Neural cell (in vitro differentiated cells): ENCODE results near the gene MDN1. TPM values are rescaled to one million over a fixed set of nuclear protein-coding genes. Genes with fewer than 3 reads are reported as not detected.
"Not testable (repeated sequence)": the region's sequence is repeated elsewhere in the genome, so short reads cannot be mapped to it uniquely, and the experiment has no call there.

Source experiments
- H2AFZ ChIP-seq: fragments of 200-600, 300-800 bp; sonication (generic), shearing (Covaris generic); 2 replicates; pipeline ENCODE4 v1.6.0; 2014; ENCODE audit warnings: low read depth, mild to moderate bottlenecking, antibody characterized with exemption, low read length, moderate library complexity
- H3F3A ChIP-seq: fragments of 200-600 bp; shearing (Covaris generic); 2 replicates; pipeline ENCODE4 v1.6.1; 2016; ENCODE audit warnings: mild to moderate bottlenecking, moderate library complexity, mixed read lengths, antibody characterized with exemption, low read length; ENCODE audit not compliant: insufficient read depth, poor library complexity, severe bottlenecking
- H3K27ac ChIP-seq: fragments of 200-600, 300-800 bp; sonication (generic), shearing (Covaris generic); 2 replicates; pipeline ENCODE4 v1.5.1; 2014; ENCODE audit warnings: mild to moderate bottlenecking, low read length, moderate library complexity
- H3K27me3 ChIP-seq: fragments of 300-800, 200-600 bp; sonication (generic), shearing (Covaris generic); 2 replicates; pipeline ENCODE4 v1.6.0; 2014; ENCODE audit warnings: mild to moderate bottlenecking, low read depth, low read length, moderate library complexity; ENCODE audit not compliant: insufficient read depth
- H3K36me3 ChIP-seq: fragments of 300-800, 200-600 bp; sonication (generic), shearing (Covaris generic); 2 replicates; pipeline ENCODE4 v1.5.1; 2014; ENCODE audit warnings: mild to moderate bottlenecking, antibody characterized with exemption, low read length, moderate library complexity; ENCODE audit not compliant: insufficient read depth
- H3K4me2 ChIP-seq: fragments of 300-800, 200-600 bp; sonication (generic), shearing (Covaris generic); 2 replicates; pipeline ENCODE4 v1.6.0; 2014; ENCODE audit warnings: mild to moderate bottlenecking, low read length
- H3K4me3 ChIP-seq: fragments of 300-800, 200-600 bp; sonication (generic), shearing (Covaris generic); 2 replicates; pipeline ENCODE4 v1.5.1; 2014; ENCODE audit warnings: mild to moderate bottlenecking, low read length, moderate library complexity
- H3K79me2 ChIP-seq: fragments of 200-600 bp; shearing (Covaris generic); replicated peaks from 2 replicates; pipeline ENCODE4 v1.6.0; 2014; ENCODE audit warnings: mild to moderate bottlenecking, low read length, moderate library complexity; ENCODE audit not compliant: insufficient read depth
- H3K9ac ChIP-seq: fragments of 300-800, 200-600 bp; sonication (generic), shearing (Covaris generic); 2 replicates; pipeline ENCODE4 v1.6.1; 2016; ENCODE audit warnings: mild to moderate bottlenecking, low read length, mixed read lengths
- H3K9me2 ChIP-seq: fragments of 200-600 bp; shearing (Covaris generic); 2 replicates; pipeline ENCODE4 v1.6.1; 2016; ENCODE audit warnings: mild to moderate bottlenecking, low read length, mixed read lengths; ENCODE audit not compliant: insufficient read depth
- H3K9me3 ChIP-seq: fragments of 200-600, 300-800 bp; sonication (generic), shearing (Covaris generic); 2 replicates; pipeline ENCODE4 v1.6.1; 2016; ENCODE audit warnings: mild to moderate bottlenecking, mixed run types, low read length, moderate library complexity, mixed read lengths
- H4K20me1 ChIP-seq: fragments of 200-600 bp; shearing (Covaris generic); 2 replicates; pipeline ENCODE4 v1.6.1; 2016; ENCODE audit warnings: mild to moderate bottlenecking, mixed run types; ENCODE audit not compliant: insufficient read depth
- EP300 ChIP-seq: fragments of 450-650 bp; conservative IDR thresholded peaks from 2 replicates; pipeline ENCODE4 v1.6.1; 2014; ENCODE audit warnings: antibody characterized with exemption, mild to moderate bottlenecking, moderate library complexity; ENCODE audit not compliant: poor library complexity, severe bottlenecking
- EZH2 ChIP-seq: fragments of 200-600, 300-800 bp; shearing (Covaris generic), sonication (generic); IDR thresholded peaks from 2 replicates; pipeline ENCODE4 v1.6.1; 2014; ENCODE audit warnings: antibody characterized with exemption, low read length, borderline replicate concordance, mild to moderate bottlenecking; ENCODE audit not compliant: insufficient read depth, poor library complexity, severe bottlenecking
- MXI1 ChIP-seq: fragments of 450-650 bp; conservative IDR thresholded peaks from 2 replicates; pipeline ENCODE4 v1.6.1; 2014; ENCODE audit warnings: antibody characterized with exemption, mild to moderate bottlenecking; ENCODE audit not compliant: poor library complexity, severe bottlenecking
- POLR2AphosphoS5 ChIP-seq: IDR thresholded peaks from 2 replicates; pipeline ENCODE4 v1.6.1; 2012
- RAD21 ChIP-seq: fragments of 450-650 bp; conservative IDR thresholded peaks from 2 replicates; pipeline ENCODE4 v1.6.1; 2014; ENCODE audit warnings: antibody characterized with exemption, mild to moderate bottlenecking, moderate library complexity
- REST ChIP-seq: IDR thresholded peaks from 2 replicates; pipeline ENCODE4 v1.6.1; 2012; ENCODE audit warnings: borderline replicate concordance
- SMC3 ChIP-seq: fragments of 450-650 bp; conservative IDR thresholded peaks from 2 replicates; pipeline ENCODE4 v1.6.1; 2014; ENCODE audit warnings: antibody characterized with exemption, mild to moderate bottlenecking, moderate library complexity; ENCODE audit not compliant: poor library complexity
- TAF1 ChIP-seq: IDR thresholded peaks from 2 replicates; pipeline ENCODE4 v1.6.1; 2012; ENCODE audit warnings: low read depth
- polyA plus RNA-seq: library from polyadenylated mRNA; depleted of rRNA; stranded (reverse); fragments of >200 nt; gene quantifications from 2 replicates; pipeline ENCODE4 v1.2.3, GENCODE V29; 2014
- TF ChIP-seq, protein P1 (sequence below): fragments of 450-650 bp; IDR thresholded peaks from 2 replicates; pipeline ENCODE4 v1.5.1; 2014; ENCODE audit warnings: antibody characterized with exemption, mild to moderate bottlenecking, moderate library complexity; ENCODE audit not compliant: poor library complexity, severe bottlenecking

Gene MDN1
- polyA plus RNA-seq, 1 donor from 2014 or later, result 17.8 TPM

DNA sequence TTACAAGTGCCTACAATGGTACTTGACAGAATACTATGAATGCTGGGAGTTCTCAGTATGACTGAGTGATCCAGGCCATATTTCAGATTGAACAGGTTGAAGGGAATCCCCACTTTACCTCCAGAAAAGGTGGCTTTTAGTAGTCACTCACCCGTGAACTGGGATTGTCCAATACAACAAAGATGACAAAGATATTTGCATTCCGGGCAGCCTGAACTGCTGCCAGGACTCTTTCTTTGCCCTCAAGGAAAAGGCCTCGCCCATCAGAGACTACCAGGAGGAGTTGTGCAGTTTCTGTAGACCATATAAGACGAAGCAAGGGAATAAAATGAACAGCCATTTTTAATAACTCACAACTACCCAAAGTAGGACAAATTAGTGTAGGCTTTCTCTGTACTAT lies 174.7 kb downstream of the MDN1 start:
- no peak overlapping the region for H3K9ac ChIP-seq
- H3K27me3 ChIP-seq, result no peaks in the 10 kb centered on the region
- TF ChIP-seq RAD21, result no peak
- H3K36me3 ChIP-seq, result peaks cover 5% of the 10 kb centered on the region
- no peaks in the 10 kb centered on the region for H3K9me3 ChIP-seq
- no peaks in the 10 kb centered on the region for H3F3A ChIP-seq
- H2AFZ ChIP-seq, result no peak overlapping the region
- no peaks in the 10 kb centered on the region for H3K9me2 ChIP-seq
- H3K27ac ChIP-seq, result no peak overlapping the region
- no peak overlapping the region for H3K4me2 ChIP-seq
- H4K20me1 ChIP-seq, result no peaks in the 10 kb centered on the region
- no peak overlapping the region for H3K4me3 ChIP-seq
- H3K79me2 ChIP-seq, result peaks cover 6% of the 10 kb centered on the region

GRCh38 chr6:89643406-89643805 lies 176.2 kb downstream of the MDN1 start:
- peaks cover 13% of the 10 kb centered on the region for H3K79me2 ChIP-seq
- no peak for TF ChIP-seq TAF1
- no peak for TF ChIP-seq EZH2
- H3K27ac ChIP-seq, result no peak overlapping the region
- no peaks in the 10 kb centered on the region for H4K20me1 ChIP-seq
- peaks cover 5% of the 10 kb centered on the region for H3K36me3 ChIP-seq
- H3K4me3 ChIP-seq, result no peak overlapping the region
- H3K4me2 ChIP-seq, result no peak overlapping the region
- H3K9me2 ChIP-seq, result no peaks in the 10 kb centered on the region
- H3K9me3 ChIP-seq, result no peaks in the 10 kb centered on the region
- H3K9ac ChIP-seq, result no peak overlapping the region
- H3K27me3 ChIP-seq, result no peaks in the 10 kb centered on the region
- H3F3A ChIP-seq, result no peaks in the 10 kb centered on the region
- H2AFZ ChIP-seq, result no peak overlapping the region

DNA sequence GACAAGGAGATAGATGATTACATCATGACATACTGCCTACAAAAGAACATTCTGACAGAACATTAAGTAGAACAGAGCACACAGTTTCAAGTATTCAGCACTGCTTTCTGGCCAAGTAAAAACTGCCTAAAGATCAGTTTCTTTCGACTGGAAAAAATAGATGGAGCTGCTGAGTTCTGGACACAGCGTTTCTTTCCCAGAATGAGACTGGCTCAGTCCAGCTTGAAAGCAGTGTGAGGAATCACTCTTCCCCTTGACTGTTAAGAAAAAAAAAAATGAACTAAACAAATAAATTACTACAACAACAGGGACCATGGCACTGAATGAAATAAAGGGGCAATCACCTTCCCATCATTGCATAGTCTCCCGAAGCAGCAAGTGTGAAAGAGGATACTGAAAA lies 176.6 kb downstream of the MDN1 start:
- H3K27ac ChIP-seq, result no peak overlapping the region
- H3K9ac ChIP-seq, result no peak overlapping the region
- no peaks in the 10 kb centered on the region for H4K20me1 ChIP-seq
- H3K79me2 ChIP-seq, result peaks cover 14% of the 10 kb centered on the region
- no peak for TF ChIP-seq EZH2
- TF ChIP-seq MXI1, result no peak
- no peak for TF ChIP-seq SMC3
- TF ChIP-seq POLR2AphosphoS5, result no peak
- TF ChIP-seq, protein P1, sequence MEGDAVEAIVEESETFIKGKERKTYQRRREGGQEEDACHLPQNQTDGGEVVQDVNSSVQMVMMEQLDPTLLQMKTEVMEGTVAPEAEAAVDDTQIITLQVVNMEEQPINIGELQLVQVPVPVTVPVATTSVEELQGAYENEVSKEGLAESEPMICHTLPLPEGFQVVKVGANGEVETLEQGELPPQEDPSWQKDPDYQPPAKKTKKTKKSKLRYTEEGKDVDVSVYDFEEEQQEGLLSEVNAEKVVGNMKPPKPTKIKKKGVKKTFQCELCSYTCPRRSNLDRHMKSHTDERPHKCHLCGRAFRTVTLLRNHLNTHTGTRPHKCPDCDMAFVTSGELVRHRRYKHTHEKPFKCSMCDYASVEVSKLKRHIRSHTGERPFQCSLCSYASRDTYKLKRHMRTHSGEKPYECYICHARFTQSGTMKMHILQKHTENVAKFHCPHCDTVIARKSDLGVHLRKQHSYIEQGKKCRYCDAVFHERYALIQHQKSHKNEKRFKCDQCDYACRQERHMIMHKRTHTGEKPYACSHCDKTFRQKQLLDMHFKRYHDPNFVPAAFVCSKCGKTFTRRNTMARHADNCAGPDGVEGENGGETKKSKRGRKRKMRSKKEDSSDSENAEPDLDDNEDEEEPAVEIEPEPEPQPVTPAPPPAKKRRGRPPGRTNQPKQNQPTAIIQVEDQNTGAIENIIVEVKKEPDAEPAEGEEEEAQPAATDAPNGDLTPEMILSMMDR, result no peak
- no peak for TF ChIP-seq RAD21
- no peak for TF ChIP-seq TAF1
- no peak for TF ChIP-seq REST
- TF ChIP-seq EP300, result no peak
- no peaks in the 10 kb centered on the region for H3K9me2 ChIP-seq
- no peaks in the 10 kb centered on the region for H3F3A ChIP-seq
- H2AFZ ChIP-seq, result no peak overlapping the region
- no peaks in the 10 kb centered on the region for H3K9me3 ChIP-seq
- no peak overlapping the region for H3K4me2 ChIP-seq
- no peak overlapping the region for H3K4me3 ChIP-seq
- H3K36me3 ChIP-seq, result peaks cover 5% of the 10 kb centered on the region
- no peaks in the 10 kb centered on the region for H3K27me3 ChIP-seq

GRCh38 chr6:89641581-89641980 lies 178.0 kb downstream of the MDN1 start:
- H3K9me2 ChIP-seq, H3K9me3 ChIP-seq, H3F3A ChIP-seq, H4K20me1 ChIP-seq, H3K27ac ChIP-seq, H3K4me3 ChIP-seq, H3K27me3 ChIP-seq, H2AFZ ChIP-seq, H3K36me3 ChIP-seq, H3K4me2 ChIP-seq, H3K9ac ChIP-seq: not testable (repeated sequence)
- peaks cover 21% of the 10 kb centered on the region for H3K79me2 ChIP-seq
